Measurements from ENCODE around the gene SEH1L.

GRCh38 chr18:12907258-12907925, 40.4 kb upstream of the SEH1L start:
- TF ChIP-seq, protein P1, sequence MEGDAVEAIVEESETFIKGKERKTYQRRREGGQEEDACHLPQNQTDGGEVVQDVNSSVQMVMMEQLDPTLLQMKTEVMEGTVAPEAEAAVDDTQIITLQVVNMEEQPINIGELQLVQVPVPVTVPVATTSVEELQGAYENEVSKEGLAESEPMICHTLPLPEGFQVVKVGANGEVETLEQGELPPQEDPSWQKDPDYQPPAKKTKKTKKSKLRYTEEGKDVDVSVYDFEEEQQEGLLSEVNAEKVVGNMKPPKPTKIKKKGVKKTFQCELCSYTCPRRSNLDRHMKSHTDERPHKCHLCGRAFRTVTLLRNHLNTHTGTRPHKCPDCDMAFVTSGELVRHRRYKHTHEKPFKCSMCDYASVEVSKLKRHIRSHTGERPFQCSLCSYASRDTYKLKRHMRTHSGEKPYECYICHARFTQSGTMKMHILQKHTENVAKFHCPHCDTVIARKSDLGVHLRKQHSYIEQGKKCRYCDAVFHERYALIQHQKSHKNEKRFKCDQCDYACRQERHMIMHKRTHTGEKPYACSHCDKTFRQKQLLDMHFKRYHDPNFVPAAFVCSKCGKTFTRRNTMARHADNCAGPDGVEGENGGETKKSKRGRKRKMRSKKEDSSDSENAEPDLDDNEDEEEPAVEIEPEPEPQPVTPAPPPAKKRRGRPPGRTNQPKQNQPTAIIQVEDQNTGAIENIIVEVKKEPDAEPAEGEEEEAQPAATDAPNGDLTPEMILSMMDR (conservative IDR thresholded peaks at IDR 0.05; ENCODE audit: low read length) = no peak
- TF ChIP-seq EZH2phosphoT487 (IDR thresholded peaks at IDR 0.05; ENCODE audit: borderline replicate concordance) = no peak
